MCF 10A (cell line): ENCODE measurements around the gene SPACA5. TPM values are rescaled to one million over a fixed set of nuclear protein-coding genes. Genes with fewer than 3 reads are reported as not detected.
A peak's percentile ranks its signal among the peaks of the same experiment; 100 is the strongest.
"Not testable (repeated sequence)": the region's sequence is repeated elsewhere in the genome, so short reads cannot be mapped to it uniquely, and the experiment has no call there.

Experiments
- Bru-seq: library from RNA; stranded (reverse); fragments of 400-500 nt; gene quantifications from one replicate; lab custom pipeline; 2021; lab: Mats Ljungman, UMichigan
- BruChase-seq, 2 experiments: library from RNA; stranded (reverse); fragments of 400-500 nt; gene quantifications; one replicate each; lab custom pipeline; 2021; lab: Mats Ljungman, UMichigan
- BruUV-seq: library from RNA; stranded (reverse); fragments of 400-500 nt; replicated peaks from 2 replicates; lab custom pipeline; 2021; lab: Mats Ljungman, UMichigan
- CTCF ChIA-PET: fragments of 300-600 bp; sonication (Branson Sonifier 250); formaldehyde crosslinking; extraction: SDS; loops from one replicate; lab custom pipeline; 2021; ENCODE audit warnings: antibody characterized with exemption, inconsistent platforms; lab: Yijun Ruan, JAX
- POLR2A ChIA-PET: fragments of 300-600, 350-650 bp; sonication (Branson Sonifier 250); formaldehyde crosslinking; extraction: SDS; loops from one replicate; lab custom pipeline; 2020; ENCODE audit warnings: antibody characterized with exemption, inconsistent platforms; lab: Yijun Ruan, JAX
- DNase-seq: peaks from one replicate; pipeline ENCODE4 v3.0.0-alpha.2; 2018; ENCODE audit not compliant: unreplicated experiment
- H3K27ac Mint-ChIP-seq: one replicate; pipeline ENCODE4 v1.8.0; 2022; ENCODE audit warnings: mild to moderate bottlenecking, low read depth, mixed read lengths; ENCODE audit not compliant: unreplicated experiment
- H3K27me3 Mint-ChIP-seq: one replicate; pipeline ENCODE4 v1.8.0; 2022; ENCODE audit warnings: mixed read lengths; ENCODE audit not compliant: insufficient read depth, unreplicated experiment
- H3K36me3 Mint-ChIP-seq: one replicate; pipeline ENCODE4 v1.8.0; 2022; ENCODE audit warnings: mild to moderate bottlenecking, moderate library complexity, mixed read lengths; ENCODE audit not compliant: insufficient read depth, unreplicated experiment
- H3K4me1 Mint-ChIP-seq: one replicate; pipeline ENCODE4 v1.8.0; 2022; ENCODE audit warnings: mixed read lengths; ENCODE audit not compliant: insufficient read depth, unreplicated experiment
- H3K4me3 Mint-ChIP-seq: one replicate; pipeline ENCODE4 v1.8.0; 2022; ENCODE audit warnings: mild to moderate bottlenecking, moderate library complexity, mixed read lengths; ENCODE audit not compliant: unreplicated experiment
- H3K9me3 Mint-ChIP-seq: one replicate; pipeline ENCODE4 v1.8.0; 2022; ENCODE audit warnings: mixed read lengths; ENCODE audit not compliant: unreplicated experiment
- CTCF ChIP-seq: fragments of 200-600 bp; IDR thresholded peaks from one replicate; pipeline ENCODE4 v1.8.0; 2022; ENCODE audit warnings: antibody characterized with exemption, mild to moderate bottlenecking; ENCODE audit not compliant: unreplicated experiment
- intact Hi-C: fragments of 100-400 bp; cut with micrococcal nuclease; formaldehyde crosslinking; loops from 2 replicates; pipeline ENCODE4 v1.14.1; 2022
- long read RNA-seq: library from polyadenylated mRNA; stranded (forward); transcript quantifications from one replicate; pipeline ENCODE4 v2.0.0, GENCODE V29; 2022
- total RNA-seq: library from RNA; stranded (reverse); gene quantifications from 2 replicates; pipeline ENCODE4 v1.2.3, GENCODE V29; 2022

Gene SPACA5
- total RNA-seq (not detected in 2 replicates), Bru-seq, nascent RNA (not detected), BruChase-seq, experiment 1, labeled RNA remaining after a 6-hour chase (percentile 7 among the genes with signal in this experiment), BruChase-seq, experiment 2, labeled RNA remaining after a 2-hour chase (not detected)
- long read RNA-seq: 0 reads

GRCh38 chrX:48006688-48007087 lies at the start of gene SPACA5:
TSS of gene SPACA5 (plus strand) at chrX:48006988. CDS start at chrX:48007803, 815 bp downstream.
- intact Hi-C loops, DNase-seq: not testable (repeated sequence)

GRCh38 chrX:47958206-47958605 lies 48.6 kb upstream of the SPACA5 start:
- H3K4me1 Mint-ChIP-seq, DNase-seq, intact Hi-C loops, BruUV-seq, H3K9me3 Mint-ChIP-seq, H3K36me3 Mint-ChIP-seq, H3K27ac Mint-ChIP-seq, POLR2A ChIA-PET, H3K4me3 Mint-ChIP-seq, H3K27me3 Mint-ChIP-seq: not testable (repeated sequence)
- CTCF ChIA-PET: interaction anchor here (1.1 kb wide), 1 partner anchor 69 kb away, joined by 3 read pairs; no protein-coding TSS in a partner anchor

More at GRCh38 chrX:48006688-48007087, at the start of gene SPACA5:
- H3K4me3 Mint-ChIP-seq, BruUV-seq, H3K27ac Mint-ChIP-seq, H3K9me3 Mint-ChIP-seq, H3K27me3 Mint-ChIP-seq, CTCF ChIA-PET, H3K4me1 Mint-ChIP-seq, POLR2A ChIA-PET, H3K36me3 Mint-ChIP-seq: not testable (repeated sequence)

GRCh38 chrX:47958761-47959342 lies 47.9 kb upstream of the SPACA5 start:
- intact Hi-C loops: no loop called here
- TF ChIP-seq CTCF: no peak
- BruUV-seq: no TSS peak
- Mint-ChIP-seq H3K27ac (no peak overlapping the region), H3K36me3 (no peaks in the 10 kb centered on the region), H3K4me1 (no peaks in the 10 kb centered on the region), H3K4me3 (no peak overlapping the region), H3K9me3 (peaks cover 10% of the 10 kb centered on the region), H3K27me3 (no peaks in the 10 kb centered on the region)
- ChIA-PET POLR2A (interaction anchor here (0.5 kb wide), 1 partner anchor 15 kb away, joined by 4 read pairs; no protein-coding TSS in a partner anchor), CTCF (interaction anchor here (0.8 kb wide), 1 partner anchor 24 kb away, joined by 3 read pairs; no protein-coding TSS in a partner anchor)
- DNase-seq: peak; percentile 9

- intact Hi-C loops: no loop called here
- Mint-ChIP-seq H3K27me3 (no peaks in the 10 kb centered on the region), H3K36me3 (no peaks in the 10 kb centered on the region), H3K4me3 (no peak overlapping the region), H3K9me3 (peaks cover 24% of the 10 kb centered on the region), H3K4me1 (no peaks in the 10 kb centered on the region), H3K27ac (no peak overlapping the region)
- no peak for TF ChIP-seq CTCF
- POLR2A ChIA-PET: no interaction called here
- CTCF ChIA-PET: no interaction called here
- no peak for DNase-seq
- no TSS peak for BruUV-seq
These were observed 46.4 kb upstream of the SPACA5 start for GRCh38 chrX:47960406-47960805.

GRCh38 chrX:47961830-47962229 lies 45.0 kb upstream of the SPACA5 start:
- DNase-seq, BruUV-seq, POLR2A ChIA-PET, H3K27ac Mint-ChIP-seq, CTCF ChIA-PET, H3K36me3 Mint-ChIP-seq, H3K4me3 Mint-ChIP-seq, H3K4me1 Mint-ChIP-seq, intact Hi-C loops, H3K27me3 Mint-ChIP-seq: not testable (repeated sequence)
- H3K9me3 Mint-ChIP-seq: peaks cover 24% of the 10 kb centered on the region

- H3K9me3 Mint-ChIP-seq: peaks cover 53% of the 10 kb centered on the region
- not testable (repeated sequence) for H3K27ac Mint-ChIP-seq, H3K27me3 Mint-ChIP-seq
These were observed 41.3 kb upstream of the SPACA5 start for GRCh38 chrX:47965526-47965925.

More at GRCh38 chrX:47965526-47965925, 41.3 kb upstream of the SPACA5 start:
- POLR2A ChIA-PET, H3K4me3 Mint-ChIP-seq, H3K36me3 Mint-ChIP-seq, DNase-seq, intact Hi-C loops, H3K4me1 Mint-ChIP-seq, BruUV-seq: not testable (repeated sequence)
- CTCF ChIA-PET: interaction anchor here (0.6 kb wide), 1 partner anchor 1846 kb away, joined by 3 read pairs; no protein-coding TSS in a partner anchor
